SK-N-SH treated with all-trans-retinoic acid at 6 μM for 48 hours (cell line): ENCODE results near the gene CLPSL1.

Source experiments
- ATAC-seq: fragments of 200-7000 bp; cut with Tn5 transposase; 3 replicates; pipeline ENCODE4 v1.9.1; 2020; ENCODE audit warnings: mild to moderate bottlenecking, moderate library complexity
- ARNTL ChIP-seq: fragments of 450-650 bp; formaldehyde crosslinking; IDR thresholded peaks from 2 replicates; pipeline ENCODE4 v1.5.0; 2020; ENCODE audit warnings: low read depth, mild to moderate bottlenecking, moderate library complexity, borderline replicate concordance
- BACH2 ChIP-seq: fragments of 250-450 bp; sonication (Bioruptor Pico); IDR thresholded peaks from 2 replicates; pipeline ENCODE4 v1.9.0; 2021; ENCODE audit warnings: mild to moderate bottlenecking, borderline replicate concordance
- CSDC2 ChIP-seq: fragments of 250-450 bp; sonication (Bioruptor Pico); IDR thresholded peaks from 2 replicates; pipeline ENCODE4 v1.5.0; 2020; ENCODE audit warnings: mild to moderate bottlenecking, moderate library complexity
- ESRRG ChIP-seq: fragments of 250-450 bp; sonication (Bioruptor Pico); IDR thresholded peaks from 2 replicates; pipeline ENCODE4 v1.6.1; 2021; ENCODE audit warnings: mild to moderate bottlenecking
- GLIS3 ChIP-seq: fragments of 250-450 bp; sonication (Bioruptor Pico); IDR thresholded peaks from 2 replicates; pipeline ENCODE4 v1.5.0; 2020; ENCODE audit warnings: mild to moderate bottlenecking, moderate library complexity
- ISL1 ChIP-seq: fragments of 250-450 bp; sonication (Bioruptor Pico); IDR thresholded peaks from 2 replicates; pipeline ENCODE4 v2.1.2; 2022; ENCODE audit warnings: mild to moderate bottlenecking, moderate library complexity
- OSR1 ChIP-seq: fragments of 250-450 bp; sonication (Bioruptor Pico); IDR thresholded peaks from 2 replicates; pipeline ENCODE4 v1.8.0; 2022; ENCODE audit warnings: moderate library complexity, mild to moderate bottlenecking, inconsistent platforms
- PATZ1 ChIP-seq: fragments of 250-450 bp; sonication (Bioruptor Pico); IDR thresholded peaks from 2 replicates; pipeline ENCODE4 v1.8.0; 2020; ENCODE audit warnings: mild to moderate bottlenecking, moderate library complexity, borderline replicate concordance
- PPARA ChIP-seq: fragments of 250-450 bp; sonication (Bioruptor Pico); IDR thresholded peaks from 2 replicates; pipeline ENCODE4 v1.5.0; 2020; ENCODE audit warnings: mild to moderate bottlenecking, borderline replicate concordance
- RARB ChIP-seq: fragments of 250-450 bp; sonication (Bioruptor Pico); IDR thresholded peaks from 2 replicates; pipeline ENCODE4 v1.8.0; 2021; ENCODE audit warnings: mild to moderate bottlenecking, moderate library complexity
- TCF4 ChIP-seq: fragments of 250-450 bp; sonication (Bioruptor Pico); IDR thresholded peaks from 2 replicates; pipeline ENCODE4 v1.8.0; 2021; ENCODE audit warnings: mild to moderate bottlenecking, moderate library complexity, borderline replicate concordance
- TOX ChIP-seq: fragments of 250-450 bp; sonication (Bioruptor Pico); IDR thresholded peaks from 2 replicates; pipeline ENCODE4 v1.8.0; 2021; ENCODE audit warnings: mild to moderate bottlenecking, moderate library complexity, borderline replicate concordance
- TSHZ2 ChIP-seq: fragments of 250-450 bp; sonication (Bioruptor Pico); IDR thresholded peaks from 2 replicates; pipeline ENCODE4 v1.5.0; 2020; ENCODE audit warnings: mild to moderate bottlenecking, moderate library complexity
- ZC3H10 ChIP-seq: fragments of 250-450 bp; sonication (Bioruptor Pico); IDR thresholded peaks from 2 replicates; pipeline ENCODE4 v1.5.1; 2021; ENCODE audit warnings: mild to moderate bottlenecking, moderate library complexity
- ZFP3 ChIP-seq: fragments of 250-450 bp; sonication (Bioruptor Pico); IDR thresholded peaks from 2 replicates; pipeline ENCODE4 v1.5.0; 2020; ENCODE audit warnings: mild to moderate bottlenecking, moderate library complexity
- ZFP30 ChIP-seq: fragments of 450-650 bp; formaldehyde crosslinking; IDR thresholded peaks from 2 replicates; pipeline ENCODE4 v1.5.0; 2022; ENCODE audit warnings: mild to moderate bottlenecking, moderate library complexity
- ZNF70 ChIP-seq: fragments of 450-650 bp; formaldehyde crosslinking; IDR thresholded peaks from 2 replicates; pipeline ENCODE4 v1.5.0; 2020; ENCODE audit warnings: mild to moderate bottlenecking, moderate library complexity
- ZNF8 ChIP-seq: fragments of 450-650 bp; formaldehyde crosslinking; IDR thresholded peaks from 2 replicates; pipeline ENCODE4 v1.5.0; 2020; ENCODE audit warnings: mild to moderate bottlenecking, moderate library complexity
- TF ChIP-seq, protein P1 (sequence below): fragments of 250-450 bp; sonication (Bioruptor Pico); IDR thresholded peaks from 2 replicates; pipeline ENCODE4 v1.5.1; 2021; ENCODE audit warnings: mild to moderate bottlenecking, moderate library complexity

CLPSL1 gene

DNA sequence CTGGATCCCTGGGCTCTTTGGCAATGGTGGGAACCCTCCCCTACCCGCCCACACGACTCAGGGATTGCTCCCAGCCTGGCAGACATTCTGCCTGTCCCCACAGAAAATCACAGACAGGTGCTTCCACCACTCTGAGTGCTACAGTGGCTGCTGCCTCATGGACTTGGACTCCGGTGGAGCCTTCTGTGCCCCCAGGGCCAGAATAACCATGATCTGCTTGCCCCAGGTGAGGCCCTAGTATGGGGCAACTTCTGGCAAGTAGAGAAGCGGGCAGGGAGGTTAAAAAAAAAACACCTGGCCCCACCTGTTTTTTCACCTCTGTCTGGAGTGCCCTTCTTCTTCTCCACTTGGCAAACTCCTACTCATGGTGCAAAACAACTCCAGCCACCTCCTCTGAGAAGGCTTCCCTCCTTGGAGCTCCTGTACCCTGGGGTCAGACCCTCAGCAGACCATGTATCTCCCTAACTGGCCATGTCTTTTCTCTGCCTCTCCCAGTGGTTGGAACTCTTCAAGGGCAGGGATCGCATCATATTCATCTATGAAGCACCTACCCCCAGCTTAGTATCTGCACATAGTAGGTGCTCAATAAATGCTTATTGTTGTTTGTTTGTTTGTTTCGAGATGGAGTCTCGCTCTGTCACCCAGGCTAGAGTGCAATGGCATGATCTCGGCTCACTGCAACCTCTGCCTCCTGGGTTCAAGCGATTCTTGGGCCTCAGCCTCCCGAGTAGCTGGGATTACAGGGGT is 3.3 kb upstream of the CLPSL1 start:
- no peak for ATAC-seq
- TF ChIP-seq TCF4 (CRISPR knock-in tag) (no peak), ZNF70 (CRISPR knock-in tag) (no peak), PATZ1 (CRISPR knock-in tag) (no peak), PPARA (no peak), ZFP3 (CRISPR knock-in tag) (0 out of 2 replicates have a peak, but pooled peaks have one; percentile 20), ZNF8 (CRISPR knock-in tag) (no peak)

DNA sequence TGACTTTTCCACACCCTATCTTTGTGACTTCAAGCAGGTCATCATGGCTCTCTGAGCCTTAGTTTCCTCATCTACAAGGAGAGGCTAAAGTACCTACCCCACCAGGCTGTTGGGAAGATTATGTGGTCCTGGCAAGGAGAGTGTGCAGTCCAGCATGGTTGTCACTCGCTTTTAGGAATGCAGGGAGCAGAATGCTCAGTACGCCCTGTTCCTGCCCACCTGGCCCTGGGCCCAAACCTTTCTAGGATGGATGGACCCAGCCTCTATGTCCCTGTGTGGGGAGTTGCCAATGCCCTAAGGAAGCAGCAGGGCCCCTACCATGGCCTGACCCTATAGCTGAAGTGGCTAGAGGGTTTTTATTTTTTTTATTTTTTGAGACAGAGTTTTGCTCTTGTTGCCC is 2.4 kb upstream of the CLPSL1 start:
- TF ChIP-seq BACH2 (CRISPR knock-in tag) (no peak), ZC3H10 (CRISPR knock-in tag) (no peak)
- ATAC-seq: no peak

DNA sequence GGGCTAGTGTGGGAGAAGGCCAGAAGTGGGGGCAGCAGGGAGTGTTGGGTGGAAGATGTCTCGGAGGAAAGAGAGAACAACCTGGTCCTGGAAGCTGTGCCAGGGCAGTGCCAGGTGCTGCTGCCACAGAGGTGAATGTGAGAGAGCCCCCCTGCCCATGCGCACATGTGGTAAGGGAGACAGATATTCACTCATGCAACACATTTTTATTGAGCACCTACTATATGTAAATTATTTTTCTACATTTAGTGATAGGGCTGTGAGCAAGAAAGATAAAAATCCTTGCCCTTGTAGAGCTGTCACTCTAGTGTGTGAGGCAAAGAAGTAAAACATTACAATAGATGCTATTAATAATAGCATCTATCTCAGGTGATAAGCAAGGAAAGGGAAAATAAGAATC is 471 bp downstream of the CLPSL1 start:
- no peak for ATAC-seq

GRCh38 chr6:35782424-35782823 is 1.6 kb downstream of the CLPSL1 start:
- no peak for ATAC-seq
- TF ChIP-seq BACH2 (CRISPR knock-in tag) (no peak), ISL1 (CRISPR knock-in tag) (no peak)

More for the DNA sequence above, 471 bp downstream of the CLPSL1 start:
- no peak for TF ChIP-seq ZNF70 (CRISPR knock-in tag)
- TF ChIP-seq RARB (CRISPR knock-in tag): no peak
- TF ChIP-seq TCF4 (CRISPR knock-in tag): no peak
- TF ChIP-seq TSHZ2 (CRISPR knock-in tag): no peak
- TF ChIP-seq, protein P1, sequence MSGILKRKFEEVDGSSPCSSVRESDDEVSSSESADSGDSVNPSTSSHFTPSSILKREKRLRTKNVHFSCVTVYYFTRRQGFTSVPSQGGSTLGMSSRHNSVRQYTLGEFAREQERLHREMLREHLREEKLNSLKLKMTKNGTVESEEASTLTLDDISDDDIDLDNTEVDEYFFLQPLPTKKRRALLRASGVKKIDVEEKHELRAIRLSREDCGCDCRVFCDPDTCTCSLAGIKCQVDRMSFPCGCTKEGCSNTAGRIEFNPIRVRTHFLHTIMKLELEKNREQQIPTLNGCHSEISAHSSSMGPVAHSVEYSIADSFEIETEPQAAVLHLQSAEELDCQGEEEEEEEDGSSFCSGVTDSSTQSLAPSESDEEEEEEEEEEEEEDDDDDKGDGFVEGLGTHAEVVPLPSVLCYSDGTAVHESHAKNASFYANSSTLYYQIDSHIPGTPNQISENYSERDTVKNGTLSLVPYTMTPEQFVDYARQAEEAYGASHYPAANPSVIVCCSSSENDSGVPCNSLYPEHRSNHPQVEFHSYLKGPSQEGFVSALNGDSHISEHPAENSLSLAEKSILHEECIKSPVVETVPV (CRISPR knock-in tag): no peak
- no peak for TF ChIP-seq CSDC2
- no peak for TF ChIP-seq ARNTL
- no peak for TF ChIP-seq OSR1 (CRISPR knock-in tag)

DNA sequence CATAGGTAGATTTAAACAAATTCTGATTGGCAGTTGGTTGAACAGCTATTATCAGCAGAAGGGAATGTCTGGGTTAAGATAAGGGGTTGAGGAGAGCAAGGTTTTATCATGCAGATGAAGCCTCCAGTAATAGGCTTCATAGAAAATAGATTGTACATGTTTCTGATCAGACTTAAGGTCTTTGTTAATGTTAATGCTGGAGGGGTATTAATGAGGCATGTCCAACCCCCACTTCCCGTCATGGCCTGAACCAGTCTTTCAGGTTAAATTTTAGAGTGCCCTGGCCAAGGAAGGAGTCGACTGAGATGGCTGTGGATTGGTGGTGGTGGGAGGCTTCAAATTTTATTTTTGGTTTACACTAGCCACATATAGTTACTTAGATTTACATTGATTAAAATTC is 3.4 kb downstream of the CLPSL1 start:
- no peak for ATAC-seq
- no peak for TF ChIP-seq TSHZ2 (CRISPR knock-in tag)
- no peak for TF ChIP-seq ZFP3 (CRISPR knock-in tag)
- no peak for TF ChIP-seq ZFP30 (CRISPR knock-in tag)
- no peak for TF ChIP-seq ESRRG
- no peak for TF ChIP-seq CSDC2
- no peak for TF ChIP-seq ISL1 (CRISPR knock-in tag)
- TF ChIP-seq BACH2 (CRISPR knock-in tag): no peak
- no peak for TF ChIP-seq ZNF8 (CRISPR knock-in tag)
- no peak for TF ChIP-seq GLIS3
- no peak for TF ChIP-seq TOX (CRISPR knock-in tag)
